Muscle of leg (tissue), 11 donors: ENCODE data around the gene COLEC12. TPM values are rescaled to one million over a fixed set of nuclear protein-coding genes. Genes with fewer than 3 reads are reported as not detected.
A peak's percentile ranks its signal among the peaks of the same experiment; 100 is the strongest.

Source experiments
- DNase-seq: peaks from one replicate; pipeline ENCODE4 v3.0.0; 2013
- H3K27ac ChIP-seq: one replicate; pipeline ENCODE4 v1.5.1; 2013; ENCODE audit warnings: mild to moderate bottlenecking, low read length, control low read depth
- H3K27me3 ChIP-seq: one replicate; pipeline ENCODE4 v1.6.1; 2013; ENCODE audit warnings: low read length; ENCODE audit not compliant: control insufficient read depth, insufficient read depth
- H3K36me3 ChIP-seq: one replicate; pipeline ENCODE4 v1.6.1; 2013; ENCODE audit warnings: low read length; ENCODE audit not compliant: control insufficient read depth, insufficient read depth
- H3K4me1 ChIP-seq: one replicate; pipeline ENCODE4 v1.6.1; 2013; ENCODE audit warnings: low read length; ENCODE audit not compliant: control insufficient read depth, insufficient read depth
- H3K4me3 ChIP-seq: one replicate; pipeline ENCODE4 v1.5.1; 2013; ENCODE audit warnings: low read length, control low read depth
- H3K9me3 ChIP-seq: replicated peaks from 2 replicates; pipeline ENCODE4 v1.6.1; 2013; ENCODE audit warnings: low read depth, low read length; ENCODE audit not compliant: control insufficient read depth
- WGBS: methylation state at CpG from one replicate; pipeline ENCODE4 v1.1.5; 2013; ENCODE audit warnings: missing lambda C conversion rate; ENCODE audit not compliant: insufficient coverage; 5-methylcytosine and 5-hydroxymethylcytosine counted together
- polyA plus RNA-seq, 8 donors: library from polyadenylated mRNA; unstranded; fragments of 120-200 nt; gene quantifications; one replicate each; pipeline versions ENCODE4 v1.2.1 to v1.2.3, GENCODE V29; 2013; ENCODE audit warnings: inconsistent platforms in 1 of 8, low replicate concordance in 1 of 8; ENCODE audit not compliant: insufficient read length in 8 of 8, insufficient read depth in 1 of 8
- total RNA-seq: library from RNA; stranded (reverse); fragments of 120-200 nt; gene quantifications from one replicate; pipeline ENCODE4 v1.2.4, GENCODE V29; 2013

Gene COLEC12
- total and polyA plus RNA-seq, 9 donors = 41.1 to 83.6 (median 59.9) TPM

DNA sequence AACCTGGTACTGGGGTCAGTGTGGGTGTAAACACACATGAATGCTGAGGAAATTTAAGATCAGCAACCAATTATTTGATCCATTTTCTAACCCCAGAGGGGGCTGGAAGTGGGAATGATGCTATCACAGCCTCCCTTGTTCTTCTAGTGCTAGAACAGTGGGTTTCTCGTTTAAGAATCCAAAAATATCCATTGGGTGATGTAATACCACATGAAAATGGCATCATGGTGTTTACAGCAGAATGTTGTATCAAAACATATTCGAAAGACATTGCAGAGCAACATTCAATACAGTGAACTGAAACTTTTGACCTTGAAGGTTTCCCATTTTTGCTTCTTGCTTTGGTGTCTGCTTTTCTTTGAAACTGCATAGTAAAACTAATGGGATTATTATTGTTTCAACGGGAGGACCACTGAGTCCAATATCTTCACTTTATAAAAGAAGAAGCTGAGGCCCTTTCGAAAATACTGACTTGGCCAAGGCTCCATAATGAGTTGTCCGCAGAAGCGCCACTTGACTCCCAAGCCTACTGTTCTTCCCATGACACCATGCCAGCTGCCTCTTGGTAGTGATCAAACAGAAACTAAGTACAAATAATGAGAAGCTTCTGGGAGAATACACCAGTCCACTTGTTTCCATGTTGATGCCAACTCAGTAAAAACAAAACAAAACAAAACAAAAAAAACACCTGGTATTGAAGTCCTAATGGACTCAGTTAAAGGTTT is 106.1 kb downstream of the COLEC12 start:
- Histone ChIP-seq H3K4me1 (peaks cover 71% of the 10 kb centered on the region), H3K36me3 (no peaks in the 10 kb centered on the region), H3K27me3 (no peaks in the 10 kb centered on the region), H3K4me3 (no peak overlapping the region), H3K9me3 (no peaks in the 10 kb centered on the region), H3K27ac (peak overlapping the region; percentile 80)
- DNase-seq = peak; percentile 64
- WGBS = no CpG with 5 or more reads among the region's 6 CpGs

DNA sequence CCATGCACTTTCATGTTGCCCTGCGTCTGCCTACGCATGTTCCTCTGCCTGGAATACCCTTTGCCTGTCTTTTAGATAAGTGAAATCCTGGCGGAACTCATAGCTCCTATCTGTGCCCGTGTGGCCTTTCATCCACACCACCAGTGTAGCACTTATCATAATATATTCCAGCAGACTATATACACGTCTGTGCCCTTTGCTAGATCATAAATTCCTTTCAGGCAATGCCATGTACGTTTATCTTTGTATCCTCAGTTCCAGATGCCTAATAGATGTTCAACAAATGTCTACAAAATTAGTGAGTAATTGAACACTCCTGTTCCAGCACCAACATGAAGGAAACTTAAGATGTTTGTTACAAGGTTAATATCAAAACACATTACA is 106.9 kb downstream of the COLEC12 start:
- 87% methylated on average over 4 of the region's 6 CpGs for WGBS
- no peaks in the 10 kb centered on the region for H3K9me3 ChIP-seq
- no peak for DNase-seq
- H3K4me1 ChIP-seq = peaks cover 62% of the 10 kb centered on the region
- H3K27me3 ChIP-seq = no peaks in the 10 kb centered on the region
- H3K4me3 ChIP-seq = no peak overlapping the region
- H3K36me3 ChIP-seq = peaks cover 1% of the 10 kb centered on the region
- peak overlapping the region; percentile 80 for H3K27ac ChIP-seq

DNA sequence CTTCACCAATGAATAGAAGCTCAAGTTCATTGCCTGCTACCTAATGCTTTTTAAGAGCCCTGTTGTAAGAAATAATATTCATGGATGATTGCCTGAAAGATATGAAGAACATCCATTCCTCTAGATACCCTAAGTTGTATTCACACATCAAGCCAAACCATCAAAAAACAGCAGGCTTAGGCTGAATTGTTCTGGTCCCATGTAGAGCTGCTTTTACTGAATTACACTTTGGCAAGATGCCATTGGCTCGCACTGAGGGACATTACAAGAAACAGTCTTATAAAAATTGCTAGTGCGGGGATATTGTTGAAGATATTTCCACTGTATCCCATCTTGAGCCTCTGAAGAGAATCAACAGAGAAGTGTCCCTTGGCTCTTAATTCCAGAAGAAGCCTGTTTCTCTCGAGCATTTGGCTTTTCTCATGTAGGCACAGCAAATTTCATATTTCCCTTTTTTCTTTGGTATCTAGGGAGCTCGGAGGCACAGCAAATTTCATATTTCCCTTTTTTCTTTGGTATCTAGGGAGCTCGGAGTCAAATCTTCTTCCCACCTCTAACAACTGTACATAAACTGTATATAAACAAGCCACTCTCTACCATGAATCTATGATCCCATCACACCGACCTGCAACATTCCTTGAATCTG is 107.5 kb downstream of the COLEC12 start:
- Histone ChIP-seq H3K4me3 (no peak overlapping the region), H3K27ac (peak overlapping the region; percentile 80)

DNA sequence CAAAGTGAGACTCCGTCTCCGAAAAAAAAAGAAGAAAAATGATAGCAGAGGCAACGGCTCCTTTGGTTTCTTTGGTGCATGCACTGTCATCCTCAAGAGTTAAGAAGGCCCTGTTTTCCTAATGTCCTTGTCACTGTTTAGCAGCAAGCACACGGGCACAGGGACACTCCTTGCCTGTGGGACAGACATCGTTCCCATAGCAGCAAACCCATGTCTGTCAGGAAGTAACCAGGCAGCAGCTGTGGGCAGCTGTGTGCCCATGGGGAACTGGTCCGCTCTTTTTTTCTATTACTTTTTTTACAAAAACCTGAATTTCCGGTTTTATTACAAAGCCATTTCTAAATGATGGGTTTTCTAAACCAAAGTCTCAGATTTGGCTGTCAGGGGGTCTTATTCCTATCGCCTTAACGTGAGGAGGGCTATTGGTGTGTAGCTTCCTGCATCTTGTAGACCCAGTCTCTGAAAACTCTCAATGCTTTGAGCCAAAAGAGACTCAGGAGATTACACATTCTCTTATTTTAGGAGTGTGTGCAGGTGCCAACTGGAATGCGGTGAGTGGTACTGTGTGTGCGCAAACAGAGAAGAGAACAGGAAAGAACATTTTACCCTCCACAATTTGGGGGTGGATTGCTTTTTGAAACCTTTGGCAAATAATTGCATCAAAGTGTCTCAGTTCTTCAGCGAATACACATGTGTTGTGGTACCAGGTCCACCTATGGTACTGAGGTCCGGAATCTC is 109.6 kb downstream of the COLEC12 start:
- Histone ChIP-seq H3K27ac (peak overlapping the region; percentile 10), H3K4me1 (peaks cover 51% of the 10 kb centered on the region), H3K27me3 (no peaks in the 10 kb centered on the region), H3K36me3 (peaks cover 3% of the 10 kb centered on the region), H3K9me3 (no peaks in the 10 kb centered on the region), H3K4me3 (no peak overlapping the region)
- peak; percentile 67 for DNase-seq
- WGBS = 72% methylated on average over 5 of the region's 13 CpGs

More for the DNA sequence above, 107.5 kb downstream of the COLEC12 start:
- H3K4me1 ChIP-seq = peaks cover 58% of the 10 kb centered on the region
- peak; percentile 92 for DNase-seq
- no peaks in the 10 kb centered on the region for H3K9me3 ChIP-seq
- 55% methylated on average over 4 of the region's 6 CpGs for WGBS
- no peaks in the 10 kb centered on the region for H3K27me3 ChIP-seq
- peaks cover 3% of the 10 kb centered on the region for H3K36me3 ChIP-seq

DNA sequence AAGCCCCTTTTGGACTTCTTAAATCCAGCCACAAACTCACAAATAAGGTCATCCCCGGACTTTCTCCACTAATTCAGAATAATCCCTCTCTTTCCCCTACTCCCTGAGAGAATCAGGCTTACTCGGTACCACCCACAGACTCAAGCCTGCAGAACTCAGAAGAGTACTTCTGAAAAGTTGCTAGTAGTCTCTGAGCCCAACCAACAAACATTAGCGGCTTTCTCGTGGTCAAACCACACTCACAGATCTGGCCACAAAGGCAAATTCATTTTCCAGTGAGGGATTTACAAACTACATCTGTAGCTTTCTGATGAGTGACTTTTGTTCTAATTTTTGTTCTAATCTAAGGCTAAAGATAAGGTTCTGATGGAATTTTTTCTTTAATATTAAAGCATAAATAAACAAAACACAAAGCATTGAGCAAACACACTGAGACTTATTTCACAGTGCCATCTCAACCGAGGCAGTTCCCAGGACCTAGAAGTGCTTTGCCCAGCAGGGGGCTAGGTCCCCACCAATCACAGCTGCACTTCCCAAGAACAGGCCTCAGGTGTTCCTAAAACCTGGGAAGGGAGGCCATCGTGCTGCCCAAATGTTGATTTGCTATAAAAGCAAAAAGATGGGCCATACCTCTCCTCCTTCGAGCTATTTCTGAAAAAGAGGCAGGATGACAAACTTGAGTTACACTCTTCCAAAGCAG is 110.7 kb downstream of the COLEC12 start:
- Histone ChIP-seq H3K4me1 (peaks cover 40% of the 10 kb centered on the region), H3K4me3 (no peak overlapping the region), H3K36me3 (peaks cover 3% of the 10 kb centered on the region), H3K27ac (no peak overlapping the region), H3K27me3 (no peaks in the 10 kb centered on the region), H3K9me3 (no peaks in the 10 kb centered on the region)
- no peak for DNase-seq
- 52% methylated on average over 3 of the region's 7 CpGs for WGBS

DNA sequence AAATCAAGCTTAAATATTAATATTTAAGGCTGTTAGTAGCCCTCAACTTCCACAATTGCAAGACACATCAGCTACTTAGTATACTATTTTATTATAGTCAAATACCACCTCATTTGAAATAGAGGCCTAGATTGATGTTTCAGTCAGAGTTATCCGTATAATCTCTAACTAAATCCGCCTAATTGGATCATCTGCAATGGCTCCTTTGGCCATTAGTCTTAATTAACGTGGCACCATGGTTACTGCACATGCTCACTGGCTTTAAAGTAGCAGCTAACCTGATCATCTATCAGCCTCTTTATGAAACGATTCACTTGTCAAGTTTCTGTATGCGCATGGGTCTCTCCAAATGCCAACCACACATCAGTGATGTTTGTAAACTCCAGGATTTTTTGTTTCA is 112.3 kb downstream of the COLEC12 start:
- H3K9me3 ChIP-seq = no peaks in the 10 kb centered on the region
- H3K27me3 ChIP-seq = no peaks in the 10 kb centered on the region
- no peak overlapping the region for H3K4me3 ChIP-seq
- no peak for DNase-seq
- H3K36me3 ChIP-seq = peaks cover 3% of the 10 kb centered on the region
- H3K4me1 ChIP-seq = peaks cover 28% of the 10 kb centered on the region
- H3K27ac ChIP-seq = no peak overlapping the region
- WGBS = 87% methylated on average over 3 of the region's 5 CpGs

DNA sequence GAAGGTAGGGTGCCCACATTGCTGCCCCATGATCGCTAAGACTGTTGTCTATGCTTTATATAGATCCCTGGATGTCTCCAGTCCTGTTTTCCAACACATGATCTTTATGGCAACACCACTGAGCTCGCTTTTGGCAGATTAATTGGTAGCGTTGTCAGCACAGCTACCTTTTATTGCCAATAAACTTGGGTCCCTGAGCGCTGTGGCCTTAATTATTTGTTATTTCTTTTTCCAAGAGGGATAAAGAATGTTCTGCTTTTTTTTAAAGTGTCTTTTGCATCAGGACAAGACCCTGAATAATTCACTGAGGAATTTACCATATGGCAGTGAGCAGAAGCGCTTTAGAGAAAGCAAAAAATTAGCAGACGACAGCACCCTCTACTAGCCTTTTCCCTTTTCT is 113.5 kb downstream of the COLEC12 start:
- 33% methylated on average over 1 of the region's 6 CpGs for WGBS
- no peak overlapping the region for H3K4me3 ChIP-seq
- no peaks in the 10 kb centered on the region for H3K9me3 ChIP-seq
- peaks cover 3% of the 10 kb centered on the region for H3K36me3 ChIP-seq
- H3K27me3 ChIP-seq = no peaks in the 10 kb centered on the region
- no peak overlapping the region for H3K27ac ChIP-seq
- DNase-seq = peak; percentile 62
- peaks cover 20% of the 10 kb centered on the region for H3K4me1 ChIP-seq

DNA sequence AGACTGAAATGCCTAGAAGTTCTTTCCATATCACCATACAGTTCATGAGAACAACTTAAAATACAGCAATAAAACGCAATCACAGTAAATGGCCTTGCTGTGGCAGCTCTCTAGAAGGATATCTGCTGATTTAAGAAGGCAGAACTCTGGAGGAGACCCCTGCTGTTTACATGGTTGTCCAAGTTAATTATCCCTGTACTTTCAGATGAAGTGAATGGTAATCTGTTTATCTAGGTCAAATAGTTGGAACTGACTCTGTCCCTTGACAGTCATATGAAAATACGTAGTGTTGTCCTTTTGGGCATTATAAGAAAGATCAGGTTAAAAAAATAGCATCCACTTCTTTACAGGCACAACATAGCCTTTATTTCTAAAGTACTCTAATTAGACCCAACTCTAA is 115.6 kb downstream of the COLEC12 start:
- Histone ChIP-seq H3K4me3 (no peak overlapping the region), H3K27me3 (no peaks in the 10 kb centered on the region), H3K9me3 (no peaks in the 10 kb centered on the region), H3K4me1 (peaks cover 8% of the 10 kb centered on the region), H3K27ac (no peak overlapping the region), H3K36me3 (peaks cover 3% of the 10 kb centered on the region)
- WGBS = no CpG with 5 or more reads among the region's 2 CpGs
- peak; percentile 22 for DNase-seq

DNA sequence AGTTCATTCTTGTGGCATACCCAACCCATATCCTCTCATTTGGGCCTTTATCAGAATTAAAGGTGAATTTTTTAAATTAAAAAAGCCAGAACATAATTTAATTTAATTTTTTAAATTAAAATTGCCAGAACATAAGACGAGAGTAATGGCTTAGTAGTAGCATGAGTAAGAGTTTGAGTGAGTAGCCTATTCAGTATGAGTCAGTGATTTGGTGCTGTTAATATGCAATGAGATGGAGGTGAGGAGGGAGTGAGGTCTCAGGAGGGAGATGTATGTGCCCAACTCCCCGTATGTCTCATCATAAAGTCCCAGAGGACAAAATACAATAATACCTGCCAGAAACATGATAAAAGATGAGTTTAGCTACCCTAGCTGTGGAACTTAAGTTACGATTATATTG is 117.4 kb downstream of the COLEC12 start:
- no peak overlapping the region for H3K4me3 ChIP-seq
- DNase-seq = no peak
- peaks cover 19% of the 10 kb centered on the region for H3K4me1 ChIP-seq
- no peaks in the 10 kb centered on the region for H3K36me3 ChIP-seq
- 100% methylated on average over 1 of the region's 3 CpGs for WGBS
- H3K27ac ChIP-seq = no peak overlapping the region
- no peaks in the 10 kb centered on the region for H3K27me3 ChIP-seq
- H3K9me3 ChIP-seq = no peaks in the 10 kb centered on the region
